BE2C (cell line): ENCODE data around the gene CENPM.

Experiments used
- DNase-seq: peaks from one replicate; pipeline ENCODE4 v3.0.0-alpha.2; 2020
- H3K27me3 ChIP-seq: fragments of 250-450 bp; sonication (Bioruptor Pico); 2 replicates; pipeline ENCODE4 v1.5.1; 2020; ENCODE audit warnings: mild to moderate bottlenecking
- H3K36me3 ChIP-seq: fragments of 250-450 bp; sonication (Bioruptor Pico); 2 replicates; pipeline ENCODE4 v1.5.1; 2020; ENCODE audit warnings: mild to moderate bottlenecking
- H3K4me1 ChIP-seq: fragments of 250-450 bp; sonication (Bioruptor Pico); 2 replicates; pipeline ENCODE4 v1.5.1; 2020
- H3K4me3 ChIP-seq: 2 replicates; pipeline ENCODE4 v1.5.1; 2011; ENCODE audit warnings: low read depth, low read length
- H3K9me3 ChIP-seq: fragments of 250-450 bp; sonication (Bioruptor Pico); 2 replicates; pipeline ENCODE4 v1.5.1; 2020
- TF ChIP-seq, protein P1 (sequence below): IDR thresholded peaks from 2 replicates; pipeline ENCODE4 v1.5.1; 2012; ENCODE audit warnings: mild to moderate bottlenecking, low read depth, low read length

CENPM gene

DNA sequence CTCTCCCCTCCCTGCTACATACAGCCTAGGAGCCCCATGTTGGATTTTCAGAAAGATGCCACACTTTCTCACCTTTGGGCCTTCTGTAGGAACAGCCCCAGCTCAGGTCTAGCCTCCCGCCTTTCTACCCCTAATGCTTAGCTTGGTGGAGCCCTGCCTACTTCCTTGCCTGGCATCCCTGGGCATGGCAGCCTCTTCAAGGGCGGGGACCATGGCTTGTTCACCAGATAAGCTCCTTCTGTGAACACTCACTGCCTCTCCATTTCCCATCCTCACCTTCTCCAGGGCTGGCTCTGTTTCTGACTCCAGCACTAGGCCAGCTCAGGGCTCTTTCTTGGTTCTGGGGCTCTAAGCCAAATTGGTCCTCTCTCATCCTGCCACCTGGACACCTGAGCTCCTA is 23.6 kb upstream of the CENPM start:
- Histone ChIP-seq H3K27me3 (peaks cover 1% of the 10 kb centered on the region), H3K36me3 (no peaks in the 10 kb centered on the region), H3K4me1 (peaks cover 18% of the 10 kb centered on the region), H3K4me3 (no peak overlapping the region), H3K9me3 (no peaks in the 10 kb centered on the region)
- DNase-seq: no peak
- TF ChIP-seq, protein P1, sequence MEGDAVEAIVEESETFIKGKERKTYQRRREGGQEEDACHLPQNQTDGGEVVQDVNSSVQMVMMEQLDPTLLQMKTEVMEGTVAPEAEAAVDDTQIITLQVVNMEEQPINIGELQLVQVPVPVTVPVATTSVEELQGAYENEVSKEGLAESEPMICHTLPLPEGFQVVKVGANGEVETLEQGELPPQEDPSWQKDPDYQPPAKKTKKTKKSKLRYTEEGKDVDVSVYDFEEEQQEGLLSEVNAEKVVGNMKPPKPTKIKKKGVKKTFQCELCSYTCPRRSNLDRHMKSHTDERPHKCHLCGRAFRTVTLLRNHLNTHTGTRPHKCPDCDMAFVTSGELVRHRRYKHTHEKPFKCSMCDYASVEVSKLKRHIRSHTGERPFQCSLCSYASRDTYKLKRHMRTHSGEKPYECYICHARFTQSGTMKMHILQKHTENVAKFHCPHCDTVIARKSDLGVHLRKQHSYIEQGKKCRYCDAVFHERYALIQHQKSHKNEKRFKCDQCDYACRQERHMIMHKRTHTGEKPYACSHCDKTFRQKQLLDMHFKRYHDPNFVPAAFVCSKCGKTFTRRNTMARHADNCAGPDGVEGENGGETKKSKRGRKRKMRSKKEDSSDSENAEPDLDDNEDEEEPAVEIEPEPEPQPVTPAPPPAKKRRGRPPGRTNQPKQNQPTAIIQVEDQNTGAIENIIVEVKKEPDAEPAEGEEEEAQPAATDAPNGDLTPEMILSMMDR: no peak

DNA sequence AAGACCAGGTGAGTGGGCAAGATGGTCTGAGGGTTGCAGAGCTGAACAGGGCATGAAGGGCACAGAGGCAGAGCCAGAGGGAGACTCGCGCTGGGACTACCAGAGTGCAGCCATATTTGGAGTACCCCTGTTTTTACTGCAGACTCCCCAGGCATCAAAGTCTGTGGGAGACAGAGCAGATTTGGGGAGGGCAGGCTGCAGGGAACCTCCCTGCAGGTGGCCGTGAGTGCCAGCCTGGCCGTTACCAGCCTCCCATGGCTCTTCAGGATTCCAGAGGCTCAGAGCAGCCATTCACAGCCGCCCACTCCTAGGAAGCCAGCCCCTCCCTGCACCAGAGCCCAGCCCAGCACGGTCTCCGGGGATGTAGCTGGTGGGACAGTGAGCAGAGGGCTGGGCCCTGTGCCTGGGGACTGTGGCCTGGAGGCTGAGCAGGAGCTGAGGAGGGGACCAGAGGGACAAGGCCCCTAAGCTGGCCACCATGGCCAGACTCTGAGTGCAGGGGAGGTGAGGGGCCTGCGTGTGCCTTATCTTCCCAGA is 22.2 kb upstream of the CENPM start, which contains the start of gene SEPTIN3:
Gene SEPTIN3, plus strand, starts transcription at position 334 of the 537 bp plus-strand sequence. CDS start 2,050 bp downstream, outside the sequence.
- peak; percentile 64 for DNase-seq
- no peaks in the 10 kb centered on the region for H3K27me3 ChIP-seq
- TF ChIP-seq, protein P1: no peak

DNA sequence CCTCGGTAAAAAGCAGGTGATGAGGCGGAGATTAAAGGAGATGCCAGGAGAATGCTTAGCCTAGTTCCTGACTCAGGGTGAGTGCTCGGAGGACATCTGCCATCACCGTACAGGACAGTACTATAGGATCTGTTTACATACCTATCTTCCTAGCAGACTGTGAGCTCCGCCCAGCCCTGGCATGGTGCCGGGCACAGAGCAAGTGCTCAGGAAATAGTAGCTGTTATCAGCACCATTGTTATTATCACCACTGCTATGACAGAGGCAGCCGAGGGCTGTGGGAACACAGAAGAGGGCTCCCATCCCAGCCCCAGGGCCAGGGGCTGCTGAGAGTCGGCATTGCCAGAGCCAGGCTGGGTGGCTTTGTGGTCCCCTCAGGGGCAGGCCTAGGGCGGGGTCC is 21.6 kb upstream of the CENPM start:
- Histone ChIP-seq H3K36me3 (no peaks in the 10 kb centered on the region), H3K9me3 (no peaks in the 10 kb centered on the region), H3K4me1 (peaks cover 17% of the 10 kb centered on the region), H3K4me3 (no peak overlapping the region), H3K27me3 (no peaks in the 10 kb centered on the region)
- TF ChIP-seq, protein P1: no peak
- peak; percentile 75 for DNase-seq

More for the DNA sequence above, 22.2 kb upstream of the CENPM start, which contains the start of gene SEPTIN3:
- Histone ChIP-seq H3K4me3 (no peak within 1 kb of the TSS), H3K9me3 (no peaks in the 10 kb centered on the region), H3K36me3 (no peaks in the 10 kb centered on the region), H3K4me1 (peaks cover 17% of the 10 kb centered on the region)

DNA sequence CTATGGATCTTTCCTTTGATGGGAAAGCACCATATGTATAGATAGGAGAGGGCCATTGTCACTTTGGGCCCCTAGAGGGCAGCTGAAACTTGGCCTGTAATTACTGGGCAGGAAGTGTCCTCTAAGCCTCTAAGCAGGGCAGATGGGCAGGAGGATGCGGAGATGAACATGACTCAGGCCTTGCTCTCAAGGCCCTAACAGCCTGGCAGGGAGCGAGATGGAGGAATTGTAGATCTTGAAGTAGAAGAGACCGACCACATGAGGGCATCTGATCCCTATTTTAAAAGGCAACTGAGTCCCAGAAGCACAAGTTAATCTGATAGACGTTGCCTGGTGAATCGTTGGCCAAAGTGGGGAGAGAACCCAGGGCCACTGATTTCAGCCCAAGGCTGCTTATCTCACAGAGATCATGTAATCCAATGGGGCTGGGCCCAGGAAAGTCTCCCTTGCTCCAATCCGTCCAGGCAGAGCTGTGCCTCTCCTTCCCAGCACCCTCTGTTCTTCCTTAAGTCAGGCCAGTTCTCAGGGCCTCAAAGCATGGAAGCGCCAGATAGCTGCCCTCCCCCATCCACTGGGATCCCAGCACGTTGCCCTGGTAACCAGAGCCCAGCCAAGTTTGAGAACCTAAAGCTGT is 19.8 kb upstream of the CENPM start:
- H3K27me3 ChIP-seq: no peaks in the 10 kb centered on the region
- TF ChIP-seq, protein P1: peak; percentile 58
- H3K9me3 ChIP-seq: no peaks in the 10 kb centered on the region
- H3K36me3 ChIP-seq: no peaks in the 10 kb centered on the region
- H3K4me3 ChIP-seq: no peak overlapping the region
- peak; percentile 70 for DNase-seq
- peaks cover 17% of the 10 kb centered on the region for H3K4me1 ChIP-seq

DNA sequence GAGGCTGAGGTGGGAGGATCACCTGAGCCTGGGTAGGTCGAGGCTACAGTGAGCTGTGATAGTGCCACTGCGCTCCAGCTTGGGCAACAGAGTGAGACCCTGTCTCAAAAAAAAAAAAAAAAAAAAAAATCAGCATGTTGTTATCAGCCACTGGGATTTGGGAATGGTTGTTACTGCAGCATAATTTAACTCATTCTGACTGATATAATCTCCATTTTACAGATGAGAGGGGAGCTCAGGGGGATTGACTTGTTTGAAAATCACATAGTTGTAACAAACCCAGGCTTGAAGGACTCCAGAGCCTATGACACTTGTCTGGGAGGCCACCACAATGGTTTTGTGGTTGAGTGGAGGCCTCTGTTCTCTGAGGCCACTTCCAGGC is 19.3 kb upstream of the CENPM start:
- H3K27me3 ChIP-seq: no peaks in the 10 kb centered on the region
- DNase-seq: no peak
- no peak overlapping the region for H3K4me3 ChIP-seq
- TF ChIP-seq, protein P1: no peak
- H3K36me3 ChIP-seq: no peaks in the 10 kb centered on the region
- H3K9me3 ChIP-seq: no peaks in the 10 kb centered on the region
- H3K4me1 ChIP-seq: peaks cover 17% of the 10 kb centered on the region

DNA sequence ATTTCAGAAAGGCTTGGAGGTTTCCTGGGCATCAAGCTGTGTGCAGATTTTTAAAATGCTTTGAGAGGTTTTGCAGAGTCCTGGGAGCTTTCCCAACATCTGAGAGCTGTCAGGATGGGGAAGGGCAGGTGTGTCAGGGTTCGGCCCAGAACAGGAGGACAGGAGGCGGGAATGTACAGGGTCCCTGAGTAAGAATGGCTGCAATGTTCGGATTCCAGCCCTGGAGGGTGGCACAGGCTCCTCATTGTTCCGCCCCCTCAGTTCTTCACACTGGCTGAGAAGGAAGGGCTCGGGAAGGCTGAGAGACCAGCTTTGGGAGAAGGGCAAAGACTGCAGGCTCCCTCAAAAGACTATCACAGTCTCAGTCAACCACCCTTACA is 17.1 kb upstream of the CENPM start:
- no peak overlapping the region for H3K4me3 ChIP-seq
- TF ChIP-seq, protein P1: no peak
- no peak for DNase-seq
- H3K9me3 ChIP-seq: no peaks in the 10 kb centered on the region
- H3K27me3 ChIP-seq: no peaks in the 10 kb centered on the region
- peaks cover 23% of the 10 kb centered on the region for H3K4me1 ChIP-seq
- H3K36me3 ChIP-seq: no peaks in the 10 kb centered on the region
